Cardiac septum (tissue), 1 donor: Measurements from ENCODE around the gene EIF4A3. TPM values are rescaled to one million over a fixed set of nuclear protein-coding genes. Genes with fewer than 3 reads are reported as not detected.

Experiments used
- DNase-seq: peaks from one replicate; pipeline ENCODE4 v3.0.0-alpha.2; 2020; ENCODE audit warnings: low spot score
- intact Hi-C: fragments of 100-400 bp; cut with DNase I; formaldehyde crosslinking; loops from one replicate; pipeline ENCODE4 v1.14.0; 2022
- total RNA-seq: library from RNA; stranded (reverse); fragmentation: NEBNext Ultra II Directional; extraction: Animal tissue kit (Norgen Biotek cat#: 25700); gene quantifications from one replicate; pipeline ENCODE4 v1.2.1, GENCODE V29; 2021
- donor health status: DM: no; HTN: no; CAD: no.

The EIF4A3 gene
- total RNA-seq, 1 donor from 2014 or later = 40.9 TPM

GRCh38 chr17:80105762-80106161 is 41.2 kb downstream of the EIF4A3 start:
- DNase-seq = peak; percentile 60
- intact Hi-C loops = no loop called here

GRCh38 chr17:80104956-80105375 is 42.0 kb downstream of the EIF4A3 start:
- no peak for DNase-seq
- intact Hi-C loops = loop anchor here (5.0 kb wide), 1 partner anchor 157 kb away; the partner anchor contains the start of gene RNF213

- intact Hi-C loops = loop anchor here (5.0 kb wide), 1 partner anchor 158 kb away; the partner anchor contains the start of gene RNF213
Measured at GRCh38 chr17:80104321-80104955, 42.5 kb downstream of the EIF4A3 start.

GRCh38 chr17:80103449-80104085 is 43.4 kb downstream of the EIF4A3 start:
- intact Hi-C loops = loop anchor here (5.0 kb wide), 1 partner anchor 159 kb away; the partner anchor contains the start of gene RNF213
- no peak for DNase-seq

More at GRCh38 chr17:80104321-80104955, 42.5 kb downstream of the EIF4A3 start:
- no peak for DNase-seq

GRCh38 chr17:80102664-80103448 is 44.1 kb downstream of the EIF4A3 start:
- intact Hi-C loops = loop anchor here (5.0 kb wide), 1 partner anchor 159 kb away; the partner anchor contains the start of gene RNF213

GRCh38 chr17:80101946-80102663 is 44.8 kb downstream of the EIF4A3 start:
- intact Hi-C loops = loop anchor here (2.0 to 5.0 kb wide), 2 partner anchors 45 to 160 kb away; partner anchors contain the start of genes EIF4A3 and RNF213
- no peak for DNase-seq

More at GRCh38 chr17:80102664-80103448, 44.1 kb downstream of the EIF4A3 start:
- DNase-seq = no peak

GRCh38 chr17:80101011-80101945 is 45.6 kb downstream of the EIF4A3 start, which contains the start of gene GAA:
GAA (plus strand) TSS chr17:80101581; CDS start chr17:80104587, 3,006 bp downstream.
- peak; percentile 94 for DNase-seq
- intact Hi-C loops = loop anchor here (2.0 to 5.0 kb wide), 2 partner anchors 46 to 161 kb away; partner anchors contain the start of genes EIF4A3 and RNF213

GRCh38 chr17:80100035-80100323 is 46.9 kb downstream of the EIF4A3 start:
- intact Hi-C loops = loop anchor here (2.0 to 5.0 kb wide), 2 partner anchors 47 to 162 kb away; partner anchors contain the start of genes EIF4A3 and RNF213
- no peak for DNase-seq

GRCh38 chr17:80099291-80100034 is 47.5 kb downstream of the EIF4A3 start:
- intact Hi-C loops = loop anchor here (2.0 to 5.0 kb wide), 2 partner anchors 47 to 163 kb away; partner anchors contain the start of genes EIF4A3 and RNF213

GRCh38 chr17:80097844-80098691 is 48.9 kb downstream of the EIF4A3 start:
- DNase-seq = no peak
- intact Hi-C loops = no loop called here

More at GRCh38 chr17:80099291-80100034, 47.5 kb downstream of the EIF4A3 start:
- DNase-seq = no peak

GRCh38 chr17:80097127-80097621 is 49.8 kb downstream of the EIF4A3 start:
- intact Hi-C loops = no loop called here
- no peak for DNase-seq

GRCh38 chr17:80096561-80097021 is 50.3 kb downstream of the EIF4A3 start:
- intact Hi-C loops = no loop called here
- DNase-seq = no peak

GRCh38 chr17:80095844-80096475 is 51.0 kb downstream of the EIF4A3 start:
- no peak for DNase-seq

GRCh38 chr17:80095038-80095843 is 51.7 kb downstream of the EIF4A3 start:
- DNase-seq = no peak
- intact Hi-C loops = no loop called here

More at GRCh38 chr17:80095844-80096475, 51.0 kb downstream of the EIF4A3 start:
- intact Hi-C loops = no loop called here

GRCh38 chr17:80092959-80093358 is 54.0 kb downstream of the EIF4A3 start:
- intact Hi-C loops = no loop called here
- DNase-seq = no peak
